ENCODE results near the gene SCN11A. TPM values are rescaled to one million over a fixed set of nuclear protein-coding genes. Genes with fewer than 3 reads are reported as not detected.

The SCN11A gene
- total RNA-seq, 1 experiment from 2014 or later, result 0.02 TPM

DNA sequence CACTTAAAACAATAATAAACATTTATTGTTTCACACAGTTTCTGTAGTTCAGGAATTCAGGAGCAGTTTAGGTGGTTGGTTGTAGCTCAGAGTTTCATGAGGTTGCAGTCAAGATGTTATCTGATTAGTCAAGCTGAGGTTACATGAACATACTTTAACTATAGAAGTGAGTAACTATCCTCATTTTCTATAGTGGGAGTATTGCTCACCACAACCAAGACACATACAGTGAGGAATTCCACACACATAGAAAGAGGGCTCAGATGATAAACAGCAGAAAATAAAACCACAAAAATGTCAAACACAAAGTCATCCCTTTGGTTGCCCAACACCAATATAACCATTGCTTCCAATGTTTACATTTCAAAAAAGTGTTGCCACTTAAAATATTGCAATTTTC lies 13.6 kb downstream of the SCN11A start:
- Histone ChIP-seq H3K9me3 (replicated peaks) (no peaks in the 10 kb centered on the region), H3K27me3 (no peaks in the 10 kb centered on the region), H3K36me3 (no peaks in the 10 kb centered on the region), H3K27ac (no peak overlapping the region), H3K4me3 (no peak overlapping the region), H3K4me1 (no peaks in the 10 kb centered on the region)
- no peak for DNase-seq

DNA sequence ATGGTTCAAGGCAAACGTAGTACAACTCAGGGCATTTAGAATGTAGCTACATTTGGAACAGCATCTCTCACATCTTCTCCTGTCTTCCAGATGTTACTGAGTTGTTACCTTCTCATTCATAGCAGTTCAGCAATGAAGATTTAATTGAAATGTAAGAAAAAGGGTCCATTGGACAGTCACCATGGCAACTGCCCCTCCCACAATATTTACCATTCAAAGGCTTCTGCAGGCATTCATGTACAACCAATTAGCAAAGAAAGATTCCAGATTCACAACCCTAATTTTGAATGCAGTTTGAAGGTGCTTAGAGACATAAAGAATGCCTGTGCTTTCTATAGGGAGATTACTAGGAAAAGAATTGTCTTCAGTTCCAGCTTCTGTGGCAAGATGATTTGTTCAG lies 22.2 kb downstream of the SCN11A start:
- Histone ChIP-seq H3K36me3 (no peaks in the 10 kb centered on the region), H3K4me1 (no peaks in the 10 kb centered on the region), H3K27ac (no peak overlapping the region), H3K9me3 (replicated peaks) (no peaks in the 10 kb centered on the region), H3K4me3 (no peak overlapping the region), H3K27me3 (no peaks in the 10 kb centered on the region)
- DNase-seq, result no peak

DNA sequence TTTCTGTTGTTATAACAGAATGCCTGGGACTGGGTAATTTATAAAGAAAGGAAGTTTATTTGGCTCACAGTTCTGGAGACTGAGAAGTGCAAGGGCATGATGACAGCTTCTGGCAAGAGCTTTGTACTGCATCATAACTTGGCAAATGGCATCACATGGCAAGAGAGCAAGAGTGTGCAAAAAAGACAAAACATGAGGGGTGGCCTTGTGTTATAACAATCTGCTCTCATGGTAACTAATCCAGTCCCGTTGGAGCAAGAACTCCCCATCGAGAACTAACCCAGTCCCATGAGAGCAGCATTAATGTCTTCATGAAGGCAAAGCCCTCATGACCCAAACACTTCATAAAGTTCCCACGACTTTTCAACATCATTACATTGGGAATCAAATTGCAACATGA lies 23.2 kb downstream of the SCN11A start:
- H3K9me3 ChIP-seq (replicated peaks), result no peaks in the 10 kb centered on the region
- no peaks in the 10 kb centered on the region for H3K27me3 ChIP-seq
- DNase-seq, result no peak
- H3K27ac ChIP-seq, result no peak overlapping the region
- no peak overlapping the region for H3K4me3 ChIP-seq
- H3K4me1 ChIP-seq, result no peaks in the 10 kb centered on the region
- no peaks in the 10 kb centered on the region for H3K36me3 ChIP-seq

DNA sequence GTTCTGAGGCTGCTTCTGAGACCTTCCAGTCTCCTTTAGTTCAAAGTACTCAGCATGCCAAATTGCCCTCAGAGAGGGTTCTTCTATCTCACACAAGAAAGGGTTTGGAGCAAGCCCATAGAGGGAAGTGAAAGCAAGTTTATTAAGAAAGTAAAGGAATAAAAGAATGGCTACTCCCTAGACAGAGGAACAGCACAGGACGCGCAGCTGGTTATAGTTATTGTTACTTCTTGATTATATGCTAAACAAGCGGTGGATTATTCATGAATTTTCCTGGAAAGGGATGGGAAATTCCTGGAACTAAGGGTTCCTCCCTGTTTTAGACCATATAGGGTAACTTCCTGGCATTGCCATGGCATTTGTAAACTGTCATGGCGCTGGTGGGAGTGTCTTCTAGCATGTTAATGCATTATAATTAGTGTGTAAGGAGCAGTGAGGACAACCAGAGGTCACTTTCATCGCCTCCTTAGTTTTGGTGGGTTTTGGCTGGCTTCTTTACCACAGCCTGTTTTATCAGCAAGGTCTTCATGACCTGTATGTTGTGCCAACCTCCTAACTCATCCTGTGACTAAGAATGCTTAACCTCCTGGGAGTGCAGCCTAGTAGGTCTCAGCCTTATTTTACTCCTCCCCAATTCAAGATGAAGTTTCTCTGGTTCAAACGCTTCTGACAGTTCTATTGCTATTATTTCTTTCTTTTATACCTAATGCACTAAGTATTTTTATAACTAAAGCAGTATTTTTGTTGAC lies 26.3 kb downstream of the SCN11A start:
- H3K9me3 ChIP-seq (replicated peaks), result no peaks in the 10 kb centered on the region
- no peak overlapping the region for H3K4me3 ChIP-seq

DNA sequence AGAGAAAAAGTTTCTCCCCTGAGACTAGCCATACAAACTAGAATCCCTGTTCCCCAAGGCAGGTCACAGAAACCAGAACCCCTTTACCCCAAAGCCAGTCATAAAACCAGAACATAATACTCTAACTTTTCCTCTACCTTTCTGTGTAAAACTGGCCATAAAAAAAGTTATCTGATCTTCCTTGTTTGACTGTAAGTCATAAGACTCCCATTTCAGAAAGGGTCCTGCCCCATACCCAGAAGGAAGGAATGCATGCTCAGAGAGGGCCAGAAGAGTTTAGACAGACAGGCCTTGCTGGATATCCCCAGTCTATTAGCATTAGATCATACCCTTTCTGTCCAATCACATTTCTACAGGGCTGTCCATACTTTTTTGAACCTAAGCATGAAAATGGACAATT lies 27.2 kb downstream of the SCN11A start:
- no peaks in the 10 kb centered on the region for H3K9me3 ChIP-seq (replicated peaks)
- DNase-seq, result no peak
- no peak overlapping the region for H3K4me3 ChIP-seq
- H3K27me3 ChIP-seq, result no peaks in the 10 kb centered on the region
- H3K27ac ChIP-seq, result no peak overlapping the region
- H3K4me1 ChIP-seq, result no peaks in the 10 kb centered on the region
- no peaks in the 10 kb centered on the region for H3K36me3 ChIP-seq

More for the DNA sequence above, 26.3 kb downstream of the SCN11A start:
- Histone ChIP-seq H3K27me3 (no peaks in the 10 kb centered on the region), H3K4me1 (no peaks in the 10 kb centered on the region), H3K36me3 (no peaks in the 10 kb centered on the region), H3K27ac (no peak overlapping the region)
- no peak for DNase-seq

DNA sequence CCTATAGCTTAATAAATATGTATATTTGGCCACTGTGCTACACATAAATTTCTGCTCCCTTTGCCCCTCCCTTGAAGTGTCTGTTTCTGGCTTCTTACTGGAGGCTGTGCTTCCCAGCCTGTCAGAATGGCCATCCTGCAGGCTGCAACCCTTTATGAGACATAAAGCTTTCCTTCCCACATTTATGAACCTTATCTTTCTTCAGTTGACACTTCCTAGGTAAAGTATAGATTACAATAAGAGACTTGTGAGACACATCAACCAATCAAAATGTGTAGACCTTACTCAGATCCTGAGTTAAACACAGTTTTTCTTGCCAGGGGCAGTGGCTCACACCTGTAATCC lies 29.5 kb downstream of the SCN11A start:
- H3K27me3 ChIP-seq, result no peaks in the 10 kb centered on the region
- H3K4me1 ChIP-seq, result no peaks in the 10 kb centered on the region
- no peaks in the 10 kb centered on the region for H3K9me3 ChIP-seq (replicated peaks)
- H3K36me3 ChIP-seq, result no peaks in the 10 kb centered on the region
- H3K27ac ChIP-seq, result no peak overlapping the region
- no peak overlapping the region for H3K4me3 ChIP-seq
- no peak for DNase-seq

DNA sequence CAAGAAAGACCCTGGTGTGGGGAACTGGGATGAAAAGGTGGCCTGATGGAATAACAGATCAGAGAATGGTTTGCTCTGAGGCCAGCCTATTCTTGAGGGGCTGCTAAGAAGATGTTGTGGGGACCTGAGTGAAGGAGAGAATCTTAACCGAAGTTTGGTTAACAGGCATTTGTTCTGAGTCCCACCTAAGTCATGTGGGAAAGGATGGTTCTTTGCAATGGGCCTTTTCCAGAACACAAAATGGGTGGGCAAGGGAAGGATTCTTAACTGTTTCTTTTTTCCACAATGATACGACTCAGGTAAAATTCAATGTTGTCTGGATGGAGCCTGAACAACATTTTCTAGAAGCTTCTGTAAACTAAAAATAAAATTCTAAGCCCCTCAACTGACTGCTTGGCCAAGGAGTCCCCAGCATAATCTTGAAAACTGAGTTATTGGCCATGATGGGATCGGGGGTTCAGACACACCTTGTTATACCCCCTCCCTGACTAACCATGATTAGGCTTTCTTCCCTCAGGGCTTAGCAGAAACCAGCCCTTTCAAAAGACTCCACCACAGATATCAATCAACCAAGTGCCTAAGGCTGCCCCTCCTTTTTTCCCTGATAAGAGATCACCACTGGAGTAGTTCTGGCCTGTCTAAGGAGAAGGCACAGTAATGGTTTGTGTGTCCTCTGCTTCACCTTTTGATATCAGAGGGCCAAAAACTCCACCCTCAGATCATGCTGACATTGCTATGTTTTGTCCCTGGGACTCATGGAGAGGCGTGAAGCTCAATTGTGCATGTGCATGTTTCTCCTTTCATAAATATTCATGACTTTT lies 30.1 kb downstream of the SCN11A start:
- Histone ChIP-seq H3K27me3 (no peaks in the 10 kb centered on the region), H3K36me3 (no peaks in the 10 kb centered on the region)

DNA sequence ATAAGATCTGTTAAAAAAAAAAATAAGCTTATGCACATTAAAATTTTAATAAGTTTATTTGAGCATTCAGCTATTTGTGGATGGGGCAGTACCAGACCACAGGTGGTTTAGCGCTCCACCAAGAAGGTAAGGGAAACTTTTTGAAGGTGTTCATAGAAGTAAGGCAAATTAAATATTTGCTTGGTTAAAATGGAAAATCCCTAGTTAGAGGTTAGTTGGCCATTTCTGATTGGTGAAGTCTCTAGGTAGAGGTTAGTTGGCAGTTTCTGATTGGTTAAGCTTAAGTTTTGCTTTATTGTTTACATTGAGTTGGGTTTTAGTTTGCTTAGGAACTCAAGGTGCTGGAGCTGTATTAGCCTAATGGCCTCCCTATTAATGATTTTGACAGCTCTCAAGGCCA lies 30.7 kb downstream of the SCN11A start:
- DNase-seq, result no peak
- Histone ChIP-seq H3K27ac (no peak overlapping the region), H3K36me3 (no peaks in the 10 kb centered on the region), H3K9me3 (replicated peaks) (no peaks in the 10 kb centered on the region), H3K27me3 (no peaks in the 10 kb centered on the region), H3K4me1 (no peaks in the 10 kb centered on the region), H3K4me3 (no peak overlapping the region)

More for the DNA sequence above, 30.1 kb downstream of the SCN11A start:
- Histone ChIP-seq H3K9me3 (replicated peaks) (no peaks in the 10 kb centered on the region), H3K4me1 (no peaks in the 10 kb centered on the region), H3K27ac (no peak overlapping the region), H3K4me3 (no peak overlapping the region)
- no peak for DNase-seq

DNA sequence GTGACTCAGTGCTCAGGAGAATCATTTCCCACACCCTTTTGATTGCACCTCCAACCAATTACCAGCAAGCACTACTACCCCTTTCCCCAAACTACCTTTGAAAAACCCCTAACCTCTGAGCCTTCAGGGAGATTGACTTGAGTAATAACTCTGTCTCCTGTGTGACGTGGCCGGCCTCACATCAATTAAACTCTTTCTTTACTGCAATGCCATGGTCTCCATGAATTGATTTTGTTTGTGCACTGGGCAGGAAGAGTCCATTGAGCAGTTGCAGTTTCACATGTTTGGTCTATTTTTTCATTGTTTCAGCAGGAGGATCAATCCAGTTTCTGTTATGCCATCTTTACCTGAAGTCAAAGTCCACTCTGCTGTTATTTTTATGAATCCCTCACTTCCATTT lies 32.4 kb downstream of the SCN11A start:
- DNase-seq, result no peak
- Histone ChIP-seq H3K27ac (no peak overlapping the region), H3K27me3 (no peaks in the 10 kb centered on the region), H3K4me1 (no peaks in the 10 kb centered on the region), H3K36me3 (no peaks in the 10 kb centered on the region), H3K4me3 (no peak overlapping the region), H3K9me3 (replicated peaks) (no peaks in the 10 kb centered on the region)

DNA sequence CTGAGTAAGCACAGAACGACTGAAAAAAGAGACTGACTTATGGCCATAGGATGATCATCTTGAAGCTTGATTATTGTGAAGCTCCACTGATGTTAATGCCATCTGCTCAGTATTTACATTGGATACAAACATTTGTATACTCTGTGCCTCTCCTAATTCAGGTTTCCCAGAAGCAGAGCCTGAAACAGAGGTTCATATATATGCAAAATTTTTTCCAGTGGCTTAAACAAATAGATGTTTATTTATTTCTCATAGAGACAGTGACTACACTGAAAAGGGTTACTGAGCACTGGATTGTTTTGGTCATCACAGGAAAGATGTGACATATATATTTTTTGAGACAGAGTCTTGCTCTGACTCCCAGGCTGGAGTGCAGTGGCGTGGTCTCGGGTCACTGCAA lies 36.3 kb downstream of the SCN11A start:
- Histone ChIP-seq H3K4me1 (no peaks in the 10 kb centered on the region), H3K4me3 (no peak overlapping the region), H3K27ac (no peak overlapping the region), H3K36me3 (no peaks in the 10 kb centered on the region), H3K9me3 (replicated peaks) (no peaks in the 10 kb centered on the region), H3K27me3 (no peaks in the 10 kb centered on the region)
- DNase-seq, result no peak

DNA sequence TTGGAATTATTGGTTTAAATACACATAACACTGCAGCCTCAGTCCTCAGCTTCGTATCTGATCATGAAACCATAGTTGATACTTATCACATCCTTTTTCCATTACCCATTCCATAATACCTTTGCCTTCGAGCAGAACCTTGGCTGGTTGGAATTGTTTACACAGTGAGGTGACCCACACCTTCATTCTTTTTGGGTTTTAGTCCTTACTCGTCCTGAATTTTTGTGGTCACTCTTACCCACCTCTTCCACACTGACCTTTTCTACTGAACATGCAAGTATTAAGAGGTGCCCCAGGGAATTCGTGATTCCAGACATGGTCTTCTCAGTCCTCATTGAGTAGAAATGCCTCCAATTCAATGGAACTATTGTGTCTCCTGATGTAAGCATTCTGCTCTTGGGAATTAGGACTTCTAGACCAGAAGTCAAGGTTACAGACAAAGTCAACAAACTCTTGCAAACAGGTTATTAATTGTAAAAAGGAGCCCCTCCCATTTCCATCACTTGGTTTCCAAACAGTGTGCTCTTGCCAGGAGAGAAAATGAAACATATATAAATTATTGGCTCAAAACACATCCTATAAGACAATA lies 37.7 kb downstream of the SCN11A start:
- H3K4me1 ChIP-seq, result no peaks in the 10 kb centered on the region
- no peaks in the 10 kb centered on the region for H3K9me3 ChIP-seq (replicated peaks)
- no peaks in the 10 kb centered on the region for H3K27me3 ChIP-seq
- no peaks in the 10 kb centered on the region for H3K36me3 ChIP-seq
- DNase-seq, result no peak
- H3K27ac ChIP-seq, result no peak overlapping the region
- no peak overlapping the region for H3K4me3 ChIP-seq

DNA sequence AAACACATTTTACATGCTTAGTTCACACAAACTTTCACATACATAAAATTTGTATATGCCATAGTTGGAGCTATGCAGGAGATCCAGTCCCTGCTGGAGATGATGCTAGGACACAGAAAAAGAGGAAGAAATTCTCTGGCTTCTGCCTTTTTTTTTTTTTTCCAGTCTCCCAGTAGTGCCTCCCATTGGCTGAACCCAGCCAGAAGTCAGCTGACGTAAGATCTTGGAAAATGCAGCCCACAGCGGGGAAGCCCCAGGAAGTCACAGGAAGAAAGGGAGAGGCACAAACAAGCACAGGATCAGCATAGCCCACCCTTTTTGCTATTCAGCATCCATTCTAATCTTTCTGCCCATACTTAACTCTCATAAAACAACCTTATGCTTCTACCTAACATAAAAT lies 38.5 kb downstream of the SCN11A start:
- DNase-seq, result no peak
- Histone ChIP-seq H3K4me3 (no peak overlapping the region), H3K27ac (no peak overlapping the region), H3K9me3 (replicated peaks) (no peaks in the 10 kb centered on the region), H3K36me3 (no peaks in the 10 kb centered on the region), H3K27me3 (no peaks in the 10 kb centered on the region), H3K4me1 (no peaks in the 10 kb centered on the region)

DNA sequence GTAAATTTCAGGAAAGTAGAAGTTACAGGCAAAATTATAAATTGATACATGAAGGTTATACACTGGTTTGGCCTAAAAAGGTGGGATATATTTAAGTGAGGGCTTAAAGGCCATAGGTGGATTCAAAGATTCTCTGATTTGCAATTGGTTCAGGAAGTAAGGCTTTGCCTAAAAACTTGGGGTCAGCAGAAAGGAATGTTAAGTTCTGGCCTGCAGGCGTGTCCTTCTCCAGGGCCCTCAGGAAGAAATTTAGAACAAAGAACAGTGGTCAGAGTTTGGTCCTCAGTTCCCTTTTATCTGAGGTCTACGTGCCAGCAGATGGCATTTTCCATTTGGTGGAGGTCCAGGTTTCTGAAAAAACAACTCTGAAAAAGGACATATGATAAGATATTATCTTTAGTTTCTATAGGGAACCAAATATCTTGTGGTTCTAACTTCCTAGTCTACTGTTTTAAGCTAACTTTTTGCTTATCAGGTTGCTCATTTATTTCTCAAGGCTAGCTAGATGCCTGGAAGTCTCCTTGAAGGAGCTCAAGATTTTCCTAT lies 40.5 kb downstream of the SCN11A start:
- Histone ChIP-seq H3K4me3 (no peak overlapping the region), H3K27me3 (no peaks in the 10 kb centered on the region), H3K27ac (no peak overlapping the region)

DNA sequence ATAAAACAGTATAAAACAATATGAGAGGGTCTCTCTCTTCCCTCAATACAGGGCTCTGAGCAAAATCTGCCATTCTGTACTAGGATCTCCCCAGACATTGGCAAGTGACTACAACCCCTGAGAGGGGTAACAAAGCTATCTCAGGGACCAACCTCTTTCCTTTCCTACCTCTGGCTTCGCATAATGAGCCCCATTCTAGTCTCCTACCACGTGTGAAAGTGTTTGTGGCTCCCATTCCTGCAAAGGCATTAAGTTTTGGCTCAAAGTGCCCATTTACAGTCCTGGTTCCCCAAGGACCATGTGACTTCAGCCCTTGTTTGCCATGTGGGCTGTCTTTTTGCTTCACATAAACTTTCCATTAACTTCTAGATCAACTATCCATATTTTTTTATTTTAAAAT lies 46.4 kb downstream of the SCN11A start:
- no peak overlapping the region for H3K27ac ChIP-seq
- no peaks in the 10 kb centered on the region for H3K27me3 ChIP-seq
- no peaks in the 10 kb centered on the region for H3K4me1 ChIP-seq
- H3K9me3 ChIP-seq (replicated peaks), result no peaks in the 10 kb centered on the region
- no peaks in the 10 kb centered on the region for H3K36me3 ChIP-seq
- no peak for DNase-seq
- H3K4me3 ChIP-seq, result no peak overlapping the region

More for the DNA sequence above, 40.5 kb downstream of the SCN11A start:
- no peak for DNase-seq
- no peaks in the 10 kb centered on the region for H3K4me1 ChIP-seq
- H3K9me3 ChIP-seq (replicated peaks), result no peaks in the 10 kb centered on the region
- no peaks in the 10 kb centered on the region for H3K36me3 ChIP-seq

All from SJCRH30 (cell line).